Measurements from ENCODE around the gene KLHL15. TPM values are rescaled to one million over a fixed set of nuclear protein-coding genes. Genes with fewer than 3 reads are reported as not detected.

The KLHL15 gene, protein sequence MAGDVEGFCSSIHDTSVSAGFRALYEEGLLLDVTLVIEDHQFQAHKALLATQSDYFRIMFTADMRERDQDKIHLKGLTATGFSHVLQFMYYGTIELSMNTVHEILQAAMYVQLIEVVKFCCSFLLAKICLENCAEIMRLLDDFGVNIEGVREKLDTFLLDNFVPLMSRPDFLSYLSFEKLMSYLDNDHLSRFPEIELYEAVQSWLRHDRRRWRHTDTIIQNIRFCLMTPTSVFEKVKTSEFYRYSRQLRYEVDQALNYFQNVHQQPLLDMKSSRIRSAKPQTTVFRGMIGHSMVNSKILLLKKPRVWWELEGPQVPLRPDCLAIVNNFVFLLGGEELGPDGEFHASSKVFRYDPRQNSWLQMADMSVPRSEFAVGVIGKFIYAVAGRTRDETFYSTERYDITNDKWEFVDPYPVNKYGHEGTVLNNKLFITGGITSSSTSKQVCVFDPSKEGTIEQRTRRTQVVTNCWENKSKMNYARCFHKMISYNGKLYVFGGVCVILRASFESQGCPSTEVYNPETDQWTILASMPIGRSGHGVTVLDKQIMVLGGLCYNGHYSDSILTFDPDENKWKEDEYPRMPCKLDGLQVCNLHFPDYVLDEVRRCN
- 10 to 100 TPM in 3 of 4 donors, 1 to 10 TPM in 1; 8.0 to 21.5 (median 13.0) TPM for total RNA-seq

DNA sequence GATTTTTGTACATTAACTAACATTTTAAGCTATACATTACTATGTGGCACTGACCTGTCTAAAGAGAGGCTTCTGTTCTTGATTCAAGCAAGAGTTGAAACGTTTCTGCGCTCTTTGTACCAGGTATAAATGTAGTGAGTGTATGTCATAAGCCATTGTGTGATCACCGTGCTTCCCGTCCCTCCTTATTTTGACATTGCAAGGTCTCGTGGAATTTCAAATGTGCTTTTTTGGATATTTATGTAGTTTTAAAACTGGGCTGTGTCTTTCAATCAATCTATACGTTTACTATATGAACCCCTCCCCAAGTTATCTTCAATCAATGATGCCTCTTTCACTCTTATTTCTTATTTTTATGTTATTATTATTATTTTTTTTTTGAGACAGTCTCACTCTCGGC, at the start of gene KLHL15:
Gene KLHL15, minus strand, starts transcription at position 101 of the 400 bp plus-strand sequence. CDS start 20,493 bp downstream, outside the sequence.
- no peaks in the 10 kb centered on the region for H3K9me3 ChIP-seq
- TF ChIP-seq POLR2AphosphoS5 (IDR thresholded peaks at IDR 0.05): no peak
- no peak for TF ChIP-seq EP300 (IDR thresholded peaks at IDR 0.05)
- TF ChIP-seq POLR2A (IDR thresholded peaks at IDR 0.05; ENCODE audit: low read depth): no peak
- TF ChIP-seq, protein P1, sequence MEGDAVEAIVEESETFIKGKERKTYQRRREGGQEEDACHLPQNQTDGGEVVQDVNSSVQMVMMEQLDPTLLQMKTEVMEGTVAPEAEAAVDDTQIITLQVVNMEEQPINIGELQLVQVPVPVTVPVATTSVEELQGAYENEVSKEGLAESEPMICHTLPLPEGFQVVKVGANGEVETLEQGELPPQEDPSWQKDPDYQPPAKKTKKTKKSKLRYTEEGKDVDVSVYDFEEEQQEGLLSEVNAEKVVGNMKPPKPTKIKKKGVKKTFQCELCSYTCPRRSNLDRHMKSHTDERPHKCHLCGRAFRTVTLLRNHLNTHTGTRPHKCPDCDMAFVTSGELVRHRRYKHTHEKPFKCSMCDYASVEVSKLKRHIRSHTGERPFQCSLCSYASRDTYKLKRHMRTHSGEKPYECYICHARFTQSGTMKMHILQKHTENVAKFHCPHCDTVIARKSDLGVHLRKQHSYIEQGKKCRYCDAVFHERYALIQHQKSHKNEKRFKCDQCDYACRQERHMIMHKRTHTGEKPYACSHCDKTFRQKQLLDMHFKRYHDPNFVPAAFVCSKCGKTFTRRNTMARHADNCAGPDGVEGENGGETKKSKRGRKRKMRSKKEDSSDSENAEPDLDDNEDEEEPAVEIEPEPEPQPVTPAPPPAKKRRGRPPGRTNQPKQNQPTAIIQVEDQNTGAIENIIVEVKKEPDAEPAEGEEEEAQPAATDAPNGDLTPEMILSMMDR (IDR thresholded peaks at IDR 0.05): no peak
- no peaks in the 10 kb centered on the region for H3K36me3 ChIP-seq
- peak within 1 kb of the TSS; percentile 90 to 97 (median 96) for H3K27ac ChIP-seq (replicated peaks in 1 of 4)
- WGBS: 72% methylated on average over 7 of the region's 7 CpGs
- H3K27me3 ChIP-seq: no peaks in the 10 kb centered on the region
- H3K4me3 ChIP-seq: peak within 1 kb of the TSS; percentile 73 to 84 (median 78)
- no peak for DNase-seq (ENCODE audit: extremely low spot score)
- intact Hi-C loops (cut with DNase I): loop anchor here (5.0 to 10.0 kb wide), 2 partner anchors 120 to 242 kb away; partner anchors contain the start of genes APOO, CXorf58 and SAT1
- H3K4me1 ChIP-seq: peaks cover 0 to 12% (median 0%) of the 10 kb centered on the region in 4 donors

DNA sequence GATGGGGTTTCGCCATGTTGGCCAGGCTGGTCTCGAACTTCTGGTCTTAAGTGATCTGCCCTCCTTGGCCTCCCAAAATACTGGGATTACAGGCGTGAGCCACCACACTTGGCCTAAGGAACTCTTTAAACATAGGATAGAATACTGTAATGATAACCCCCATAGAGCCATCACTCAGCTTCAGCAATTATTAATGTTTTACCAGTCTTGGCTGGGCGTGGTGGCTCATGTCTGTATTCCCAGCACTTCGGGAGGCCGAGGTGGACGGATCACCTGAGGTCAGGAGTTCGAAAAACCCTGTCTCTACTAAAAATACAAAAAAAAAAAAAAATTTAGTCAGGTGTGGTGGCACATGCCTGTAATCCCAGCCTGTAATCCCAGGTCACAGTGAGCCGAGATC, 42.9 kb upstream of the KLHL15 start:
- no peak overlapping the region for H3K4me3 ChIP-seq
- H3K27me3 ChIP-seq: no peaks in the 10 kb centered on the region
- WGBS: 98% methylated on average over 9 of the region's 9 CpGs
- H3K9me3 ChIP-seq: no peaks in the 10 kb centered on the region
- no peak for DNase-seq (ENCODE audit: extremely low spot score)
- TF ChIP-seq EP300 (IDR thresholded peaks at IDR 0.05): no peak
- TF ChIP-seq POLR2AphosphoS5 (IDR thresholded peaks at IDR 0.05): no peak
- TF ChIP-seq, protein P1 (IDR thresholded peaks at IDR 0.05): no peak
- TF ChIP-seq POLR2A (IDR thresholded peaks at IDR 0.05; ENCODE audit: low read depth): no peak
- intact Hi-C loops (cut with DNase I): no loop called here
- peaks cover 10 to 98% (median 80%) of the 10 kb centered on the region in 4 donors for H3K36me3 ChIP-seq
- no peak overlapping the region for H3K27ac ChIP-seq (replicated peaks in 1 of 4)
- no peaks in the 10 kb centered on the region for H3K4me1 ChIP-seq

DNA sequence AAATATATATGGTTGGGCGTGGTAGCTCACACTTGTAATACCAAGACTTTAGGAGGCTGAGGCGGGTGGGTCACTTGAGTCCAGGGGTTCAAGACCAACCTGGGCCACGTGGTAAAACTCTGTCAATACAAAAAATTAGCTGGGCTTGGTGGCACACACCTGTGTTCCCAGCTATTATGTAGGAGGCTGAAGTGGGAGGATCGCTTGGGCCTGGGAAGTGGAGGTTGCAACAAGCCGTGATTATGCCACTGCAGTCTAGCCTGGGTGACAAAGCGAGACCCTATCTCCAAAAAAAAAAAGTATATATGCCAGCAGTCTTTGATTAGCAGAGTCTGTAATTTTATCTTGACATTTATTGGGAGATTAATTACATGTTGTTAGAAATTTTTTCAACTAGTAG, 36.5 kb upstream of the KLHL15 start:
- H3K4me3 ChIP-seq: no peak overlapping the region
- H3K27me3 ChIP-seq: no peaks in the 10 kb centered on the region
- H3K9me3 ChIP-seq: no peaks in the 10 kb centered on the region
- H3K27ac ChIP-seq (replicated peaks in 1 of 4): no peak overlapping the region
- intact Hi-C loops (cut with DNase I): no loop called here
- H3K4me1 ChIP-seq: no peaks in the 10 kb centered on the region
- 96% methylated on average over 6 of the region's 6 CpGs for WGBS
- DNase-seq (ENCODE audit: extremely low spot score): no peak
- peaks cover 0 to 99% (median 89%) of the 10 kb centered on the region in 4 donors for H3K36me3 ChIP-seq
- TF ChIP-seq POLR2A (IDR thresholded peaks at IDR 0.05; ENCODE audit: low read depth): no peak
- no peak for TF ChIP-seq POLR2AphosphoS5 (IDR thresholded peaks at IDR 0.05)
- no peak for TF ChIP-seq EP300 (IDR thresholded peaks at IDR 0.05)
- TF ChIP-seq, protein P1 (IDR thresholded peaks at IDR 0.05): no peak

DNA sequence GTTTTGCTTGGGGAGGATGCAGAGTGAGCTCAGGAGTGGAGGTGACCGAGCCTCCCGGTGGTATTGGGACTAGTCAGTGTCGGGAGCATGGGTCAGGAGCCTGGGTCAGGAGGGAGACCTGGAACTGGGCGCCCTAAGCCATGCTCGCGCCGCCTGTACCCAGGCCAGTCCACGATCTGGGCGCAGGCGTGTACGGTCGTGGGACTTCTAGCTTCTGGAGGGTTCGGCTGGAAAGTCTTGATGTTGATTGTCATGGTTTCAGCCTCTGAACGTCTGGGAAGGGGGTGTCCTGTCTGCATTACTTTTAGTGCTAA, 28.0 kb upstream of the KLHL15 start:
- Histone ChIP-seq H3K4me1 (peaks cover 0 to 6% (median 2%) of the 10 kb centered on the region in 4 donors), H3K27me3 (no peaks in the 10 kb centered on the region), H3K9me3 (no peaks in the 10 kb centered on the region), H3K4me3 (peak overlapping the region in 3 of 4 donors; percentile 69 to 87 (median 70)), H3K36me3 (peaks cover 0 to 28% (median 16%) of the 10 kb centered on the region in 4 donors), H3K27ac (replicated peaks in 1 of 4) (peak overlapping the region; percentile 85 to 90 (median 89))
- intact Hi-C loops (cut with DNase I): loop anchor here (2.0 to 10.0 kb wide), 2 partner anchors 100 to 146 kb away; partner anchors contain the start of gene CXorf58
- no peak for DNase-seq (ENCODE audit: extremely low spot score)
- no peak for TF ChIP-seq EP300 (IDR thresholded peaks at IDR 0.05)
- TF ChIP-seq POLR2A (IDR thresholded peaks at IDR 0.05; ENCODE audit: low read depth): no peak
- TF ChIP-seq, protein P1 (IDR thresholded peaks at IDR 0.05): no peak
- TF ChIP-seq POLR2AphosphoS5 (IDR thresholded peaks at IDR 0.05): no peak
- 0% methylated on average over 5 of the region's 14 CpGs for WGBS

Measured in esophagus muscularis mucosa (tissue), 4 donors.